RKO (cell line): ENCODE results near the gene AREL1.
"Not testable (repeated sequence)": the region's sequence is repeated elsewhere in the genome, so short reads cannot be mapped to it uniquely, and the experiment has no call there.

Experiments
- DNase-seq: peaks from one replicate; pipeline ENCODE4 v3.0.0-alpha.2; 2016; ENCODE audit warnings: low spot score

Gene AREL1

DNA sequence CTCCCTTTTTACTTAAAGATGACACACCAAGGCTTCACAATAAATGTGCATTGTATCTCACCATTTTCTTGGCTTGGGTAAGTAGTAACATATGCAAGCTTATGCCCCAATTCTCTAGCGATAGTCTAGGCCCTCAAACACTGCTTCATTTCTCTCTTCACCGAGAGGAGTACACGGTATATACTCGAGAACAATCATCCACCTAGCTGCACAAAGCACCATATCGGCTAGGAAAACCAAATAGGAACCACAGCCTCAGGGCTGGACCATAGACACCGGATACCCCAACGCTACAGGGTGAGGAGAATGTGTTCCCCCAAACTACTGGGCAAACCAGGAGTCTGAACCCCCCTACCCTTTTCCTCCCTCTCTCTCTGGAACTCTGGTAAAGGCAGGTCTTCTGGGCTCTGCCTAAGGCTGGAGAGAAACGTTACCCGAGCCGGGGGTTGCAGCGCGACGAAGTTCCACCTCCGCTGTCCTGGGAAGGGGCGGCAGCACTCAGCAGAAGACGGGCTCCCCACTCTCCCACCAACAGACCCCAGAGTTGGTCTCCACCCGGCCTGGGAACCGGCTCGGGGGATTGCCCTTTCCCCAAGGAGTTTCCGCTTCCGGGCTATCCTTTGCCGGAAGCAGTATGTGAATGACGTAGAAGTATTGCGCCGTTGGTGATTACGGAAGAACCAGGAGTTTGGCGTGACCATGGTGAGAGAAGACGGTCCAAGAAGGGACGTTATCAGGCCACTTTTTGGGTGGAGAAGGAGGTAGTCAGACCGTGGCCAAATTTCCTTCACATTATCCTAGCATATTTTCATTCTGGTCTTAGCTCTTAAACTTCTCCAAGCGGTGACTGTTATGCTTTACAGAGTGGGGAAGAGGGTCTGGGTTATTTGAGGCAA lies at the start of gene AREL1, which contains the start of gene FCF1:
Gene AREL1, minus strand, starts transcription at position 582 of the 896 bp plus-strand sequence. CDS start 27,465 bp downstream, outside the sequence.
Gene FCF1, plus strand, starts transcription at position 646 of the 896 bp plus-strand sequence. Its CDS starts 54 bp downstream, at position 700.
- DNase-seq: peak; percentile 94

DNA sequence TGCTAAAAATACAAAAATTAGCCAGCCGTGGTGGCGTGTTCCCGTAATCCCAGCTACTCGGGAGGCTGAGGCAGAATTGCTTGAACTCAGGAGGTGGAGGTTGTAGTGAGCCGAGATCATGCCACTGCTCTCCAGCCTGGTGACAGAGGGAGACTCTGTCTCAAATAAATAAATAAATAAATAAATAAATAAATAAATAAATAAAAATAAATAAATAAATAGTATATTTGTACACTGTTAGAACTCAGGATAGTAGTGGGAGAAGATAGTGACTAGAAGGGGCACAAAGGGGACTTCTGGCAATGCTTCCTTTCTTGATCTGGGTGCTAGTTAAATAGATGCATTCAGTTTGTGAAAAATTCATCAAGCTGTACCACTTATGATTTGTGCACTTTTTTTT lies 45.6 kb upstream of the AREL1 start:
- DNase-seq: not testable (repeated sequence)

- DNase-seq: no peak
Observed at GRCh38 chr14:74756326-74756725, 43.4 kb upstream of the AREL1 start.

GRCh38 chr14:74754899-74755298 lies 42.0 kb upstream of the AREL1 start:
- DNase-seq: no peak

DNA sequence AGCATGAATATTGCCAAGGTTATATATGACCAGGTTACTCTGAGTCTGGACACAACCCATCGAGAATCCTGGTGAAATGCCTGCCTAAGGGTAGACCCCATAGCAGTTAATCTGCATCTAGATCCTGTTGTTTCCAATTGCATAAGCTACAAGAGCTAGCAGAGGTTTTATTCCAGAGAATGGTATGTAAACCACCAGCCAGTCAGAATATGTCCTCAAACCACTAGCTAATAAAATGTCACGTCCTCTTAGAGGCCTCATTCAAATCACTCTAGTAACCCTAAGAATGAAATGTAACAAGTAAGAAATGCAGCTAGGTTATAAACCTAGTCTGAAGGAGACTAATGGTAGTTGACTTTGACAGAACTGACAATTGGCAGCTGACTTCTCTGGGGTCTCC lies 41.3 kb upstream of the AREL1 start:
- no peak for DNase-seq

- DNase-seq: no peak
Observed at GRCh38 chr14:74747237-74747636, 34.4 kb upstream of the AREL1 start.

GRCh38 chr14:74739293-74740030 lies 26.6 kb upstream of the AREL1 start:
- peak; percentile 64 for DNase-seq

GRCh38 chr14:74737753-74738325 lies 25.0 kb upstream of the AREL1 start:
- DNase-seq: peak; percentile 77

DNA sequence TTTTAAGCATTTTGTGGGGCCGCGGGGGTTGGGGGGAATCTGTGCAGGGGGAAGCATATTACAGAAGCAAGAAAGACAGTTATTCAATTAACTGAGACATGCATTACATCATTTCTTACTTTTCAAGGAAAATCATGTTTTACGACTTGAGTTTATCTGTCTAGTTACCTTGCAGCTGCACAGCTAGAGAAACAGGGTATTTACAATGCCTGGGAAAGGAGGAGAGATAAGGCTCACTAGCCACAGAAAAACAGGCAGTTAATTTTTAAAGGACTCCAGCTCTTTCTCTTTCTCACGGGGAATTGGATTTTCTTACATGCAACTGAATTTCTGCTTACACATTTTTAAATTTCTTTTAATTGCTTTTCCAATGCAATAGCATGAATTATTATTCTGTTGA lies 22.2 kb upstream of the AREL1 start:
- DNase-seq: no peak

DNA sequence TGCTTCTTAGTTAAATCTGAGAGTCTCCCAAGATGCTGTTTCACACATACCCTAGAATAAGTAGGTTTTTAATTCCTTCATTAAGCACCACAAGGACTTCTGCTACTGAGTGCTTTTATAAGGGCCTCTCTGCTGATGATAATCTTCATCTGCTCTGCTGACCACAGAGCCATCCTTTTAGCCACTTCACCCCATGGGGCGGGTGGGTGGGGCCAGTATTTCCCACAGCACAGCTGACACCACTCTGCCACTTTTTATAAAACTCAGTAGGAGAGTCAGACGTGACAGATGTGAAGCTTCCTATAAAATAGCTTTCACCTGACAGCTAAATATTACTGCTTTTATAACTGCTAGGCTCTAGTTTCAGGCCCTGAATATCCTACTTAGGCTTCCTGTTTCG lies 20.3 kb upstream of the AREL1 start:
- no peak for DNase-seq

- DNase-seq: no peak
Observed at GRCh38 chr14:74732387-74732786, 19.5 kb upstream of the AREL1 start.

- no peak for DNase-seq
Observed at GRCh38 chr14:74723134-74723533, 10.3 kb upstream of the AREL1 start.

GRCh38 chr14:74720526-74720925 lies 7.6 kb upstream of the AREL1 start:
- no peak for DNase-seq

DNA sequence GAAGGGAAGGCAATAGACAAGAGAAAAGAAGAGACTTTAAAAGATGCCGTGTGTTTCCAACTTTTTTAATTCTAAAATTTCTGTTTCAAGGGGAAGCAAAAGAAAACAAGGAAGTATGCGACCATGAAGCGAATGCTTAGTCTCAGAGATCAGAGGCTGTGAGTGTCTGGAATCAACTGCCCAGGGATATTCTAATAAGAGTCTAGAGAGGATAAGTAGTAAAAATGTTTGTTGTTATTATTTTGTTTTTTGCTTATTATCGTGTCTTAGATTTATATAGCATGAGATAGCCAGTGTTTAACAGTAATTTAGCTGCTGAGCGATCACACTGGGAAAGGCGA lies 485 bp upstream of the AREL1 start:
- no peak for DNase-seq

DNA sequence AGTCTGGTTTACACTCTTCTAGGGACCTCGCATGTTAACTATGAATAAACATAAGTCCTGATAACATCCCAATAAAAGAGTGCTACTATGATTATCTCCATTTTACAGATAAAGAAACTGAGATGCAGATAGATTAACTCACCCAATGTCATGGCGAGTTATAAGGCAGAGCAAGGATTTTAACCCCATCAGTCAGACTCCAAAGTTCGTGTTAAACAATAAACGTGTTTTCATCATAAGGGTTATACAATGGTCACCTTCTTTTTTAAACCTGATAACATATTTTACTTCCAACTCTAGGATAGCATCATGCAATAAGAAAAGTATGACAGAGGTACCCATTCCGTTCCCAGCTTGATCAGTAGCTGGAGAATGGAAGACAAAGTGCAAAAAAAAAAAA lies 1.2 kb downstream of the AREL1 start:
- DNase-seq: no peak

GRCh38 chr14:74710480-74710879 lies 2.4 kb downstream of the AREL1 start:
- no peak for DNase-seq

DNA sequence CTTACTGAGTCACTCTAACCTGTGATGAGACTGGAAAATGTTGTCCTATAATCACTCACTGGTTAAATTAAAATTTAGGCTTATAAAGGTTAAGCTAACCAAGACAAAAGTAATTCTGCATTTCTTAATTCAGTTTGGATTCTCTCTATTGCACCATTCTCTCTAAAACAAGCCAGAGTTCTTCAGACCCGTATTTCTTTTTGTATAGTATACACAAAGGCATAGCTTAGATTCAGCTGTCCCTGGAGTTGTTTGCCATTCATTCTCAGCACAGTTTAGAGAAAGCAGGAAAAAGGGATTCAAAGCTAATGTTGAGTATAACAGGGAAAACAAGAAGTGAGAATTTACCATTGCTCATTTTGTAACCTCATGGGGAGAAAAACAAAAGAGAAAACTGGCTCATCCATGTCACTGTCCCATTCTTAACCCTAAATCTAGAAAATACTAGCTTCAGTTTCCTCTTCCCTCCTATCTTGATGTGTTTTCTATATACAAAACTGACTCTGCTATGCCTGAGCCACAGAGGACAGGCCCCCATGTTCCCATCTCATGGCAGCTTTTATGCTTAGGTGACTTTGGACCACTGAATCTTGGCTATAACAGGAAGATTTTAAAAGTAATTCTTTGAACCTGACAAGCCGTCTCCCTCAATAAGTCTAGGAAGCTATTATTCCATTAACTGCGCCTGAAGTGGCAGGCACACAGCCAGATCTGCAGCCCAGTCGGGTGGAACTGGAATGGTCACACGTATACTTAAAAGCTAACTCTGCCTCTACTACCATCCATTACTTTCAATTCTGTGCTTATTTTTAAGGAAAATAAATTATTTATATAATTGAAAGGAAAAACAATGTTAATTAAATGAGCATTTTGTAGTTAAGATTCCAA lies 7.0 kb downstream of the AREL1 start:
- no peak for DNase-seq

GRCh38 chr14:74704656-74705055 lies 8.2 kb downstream of the AREL1 start:
- no peak for DNase-seq

GRCh38 chr14:74703043-74703442 lies 9.8 kb downstream of the AREL1 start:
- DNase-seq: no peak

DNA sequence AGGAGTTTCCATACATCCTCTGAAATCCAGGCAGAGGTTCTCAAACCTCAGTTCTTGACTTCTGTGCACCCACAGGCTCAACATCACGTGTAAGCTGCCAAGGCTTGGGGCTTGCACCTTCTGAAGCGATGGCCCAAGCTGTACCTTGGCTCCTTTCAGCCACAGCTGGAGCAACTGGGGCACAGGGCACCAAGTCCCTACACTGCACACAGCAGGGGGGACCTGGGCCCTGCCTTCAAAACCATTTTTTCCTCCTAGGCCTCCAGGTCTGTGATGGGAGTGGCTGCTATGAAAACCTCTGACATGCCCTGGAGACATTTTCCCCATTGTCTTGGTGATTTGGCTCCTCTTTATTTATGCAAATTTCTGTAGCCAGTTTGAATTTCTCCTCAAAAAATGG lies 10.6 kb downstream of the AREL1 start:
- DNase-seq: no peak

DNA sequence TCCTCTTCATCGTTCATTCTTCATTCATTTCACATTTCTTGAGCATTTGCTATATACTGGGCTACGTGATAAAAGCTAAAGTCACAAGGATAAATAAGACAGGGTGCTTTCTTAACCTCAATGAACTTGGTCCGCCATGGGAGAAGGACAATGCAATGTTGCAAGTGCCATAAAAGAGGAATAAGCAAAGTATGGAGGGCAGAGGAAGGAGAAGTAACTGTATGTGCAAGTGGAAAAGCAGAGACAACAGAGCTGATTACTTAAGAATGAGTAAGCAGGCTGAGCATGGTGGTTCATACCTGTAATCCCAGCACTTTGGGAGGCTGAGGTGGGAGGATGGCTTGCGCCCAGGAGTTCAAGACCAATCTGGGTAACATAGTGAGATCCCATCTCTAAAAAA lies 14.4 kb downstream of the AREL1 start:
- DNase-seq: no peak

GRCh38 chr14:74697976-74698375 lies 14.9 kb downstream of the AREL1 start:
- DNase-seq: peak; percentile 31
